GM13976 (cell line): ENCODE data around the gene GAMT.

Source experiments
- DNase-seq: peaks from one replicate; pipeline ENCODE4 v3.0.0; 2012; ENCODE audit warnings: low spot score
- in situ Hi-C: fragments of 300-500 bp; cut with MboI; formaldehyde crosslinking; loops from one replicate; pipeline ENCODE4 v1.12.0; 2022; ENCODE audit warnings: low sequenced_read_pairs, mixed read lengths, inconsistent platforms; ENCODE audit not compliant: unreplicated experiment
- TF ChIP-seq, protein P1 (sequence below): IDR thresholded peaks from 2 replicates; pipeline ENCODE4 v1.5.1; 2012; ENCODE audit warnings: borderline replicate concordance, mild to moderate bottlenecking; ENCODE audit not compliant: insufficient read depth; ENCODE audit errors: extremely low read depth, missing control alignments, control extremely low read depth

GAMT gene

DNA sequence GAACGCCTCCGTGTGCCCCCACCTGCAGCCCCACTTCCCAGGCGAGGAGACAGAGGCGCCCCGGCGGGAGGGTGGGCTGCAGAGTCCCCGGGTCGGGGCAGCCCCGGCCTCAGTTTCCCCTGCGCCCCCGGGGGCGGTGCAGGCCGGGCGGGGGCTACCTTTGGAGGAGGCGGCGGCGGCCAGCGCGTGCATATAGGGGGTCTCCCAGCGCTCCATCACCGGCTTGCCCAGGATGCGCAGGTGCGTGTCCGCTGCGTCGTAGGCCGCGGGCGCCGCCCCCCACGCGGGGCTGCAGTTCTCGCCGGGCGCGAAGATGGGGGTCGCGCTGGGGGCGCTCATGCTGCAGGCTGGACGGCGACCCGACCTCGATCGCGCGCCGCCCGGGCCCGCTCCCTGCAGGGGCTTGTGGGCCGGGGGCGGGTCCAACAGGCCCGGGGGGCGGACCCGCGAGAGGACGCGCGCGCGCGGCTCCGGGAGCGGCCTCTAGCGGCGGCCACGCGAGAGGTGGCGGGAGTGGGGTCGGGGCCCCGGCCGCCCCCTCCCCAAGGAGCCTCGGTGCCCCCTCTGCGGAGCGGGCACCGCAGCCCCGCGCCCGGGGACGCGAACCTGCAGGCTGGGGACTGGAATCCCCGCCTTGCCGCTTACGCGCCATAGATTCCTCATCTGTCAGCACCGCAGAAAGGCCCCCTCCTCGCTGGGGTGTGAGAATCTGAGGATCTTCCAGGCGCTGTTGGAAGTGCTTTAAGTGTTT, at the start of gene GAMT:
Gene GAMT, minus strand, starts transcription at position 405 of the 751 bp plus-strand sequence. Its CDS starts 66 bp downstream, at position 339.
- DNase-seq: peak; percentile 91
- TF ChIP-seq, protein P1, sequence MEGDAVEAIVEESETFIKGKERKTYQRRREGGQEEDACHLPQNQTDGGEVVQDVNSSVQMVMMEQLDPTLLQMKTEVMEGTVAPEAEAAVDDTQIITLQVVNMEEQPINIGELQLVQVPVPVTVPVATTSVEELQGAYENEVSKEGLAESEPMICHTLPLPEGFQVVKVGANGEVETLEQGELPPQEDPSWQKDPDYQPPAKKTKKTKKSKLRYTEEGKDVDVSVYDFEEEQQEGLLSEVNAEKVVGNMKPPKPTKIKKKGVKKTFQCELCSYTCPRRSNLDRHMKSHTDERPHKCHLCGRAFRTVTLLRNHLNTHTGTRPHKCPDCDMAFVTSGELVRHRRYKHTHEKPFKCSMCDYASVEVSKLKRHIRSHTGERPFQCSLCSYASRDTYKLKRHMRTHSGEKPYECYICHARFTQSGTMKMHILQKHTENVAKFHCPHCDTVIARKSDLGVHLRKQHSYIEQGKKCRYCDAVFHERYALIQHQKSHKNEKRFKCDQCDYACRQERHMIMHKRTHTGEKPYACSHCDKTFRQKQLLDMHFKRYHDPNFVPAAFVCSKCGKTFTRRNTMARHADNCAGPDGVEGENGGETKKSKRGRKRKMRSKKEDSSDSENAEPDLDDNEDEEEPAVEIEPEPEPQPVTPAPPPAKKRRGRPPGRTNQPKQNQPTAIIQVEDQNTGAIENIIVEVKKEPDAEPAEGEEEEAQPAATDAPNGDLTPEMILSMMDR: peak; percentile 69
- in situ Hi-C loops: no loop called here

DNA sequence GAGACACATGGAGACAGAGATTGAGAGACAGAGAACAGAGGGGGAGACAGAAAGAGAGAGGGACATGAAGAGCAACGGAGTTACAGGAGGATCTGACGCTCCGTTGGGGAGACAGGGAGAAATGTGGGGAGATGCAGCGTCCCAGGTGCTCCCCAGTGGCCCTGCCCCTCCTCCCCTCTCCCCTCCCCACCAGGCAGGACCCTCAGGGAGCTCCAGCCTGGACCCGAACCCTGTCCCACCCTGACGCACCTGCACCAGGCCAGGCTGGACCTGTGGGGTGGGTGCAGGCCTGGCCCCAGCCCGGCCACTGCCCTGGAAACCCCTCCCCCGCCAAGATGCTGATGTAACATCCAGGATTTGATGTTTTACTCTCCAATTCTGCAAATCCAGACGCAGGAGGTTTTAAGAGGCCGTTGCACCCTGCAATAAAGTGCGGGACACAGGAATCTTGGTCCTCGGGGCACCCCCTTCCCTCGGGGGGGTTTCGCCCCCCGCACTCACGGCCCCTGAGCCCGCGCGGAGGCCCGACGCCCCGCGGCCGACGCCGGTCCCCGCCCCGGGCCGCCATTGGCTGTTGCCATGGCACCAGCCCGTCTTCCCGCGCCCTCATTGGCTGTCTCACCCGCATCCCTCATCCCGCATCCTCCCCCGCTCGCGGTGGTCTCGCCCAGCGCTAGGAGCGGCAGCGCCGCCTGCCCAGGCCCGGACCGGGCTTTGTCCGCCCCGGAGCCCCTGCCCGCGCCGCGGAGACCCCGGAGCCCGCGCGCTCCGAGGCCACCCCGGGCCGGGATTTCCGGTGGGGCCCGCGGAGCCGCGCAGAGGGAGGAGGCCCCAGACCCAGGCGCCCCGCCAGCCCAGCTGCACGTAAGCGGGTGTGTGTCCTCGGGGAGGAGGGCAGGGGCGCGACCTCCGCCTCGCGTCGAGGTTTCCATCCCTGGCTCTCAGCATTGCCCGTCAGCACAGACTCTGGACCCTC, 48.4 kb upstream of the GAMT start, which contains the start of gene APC2:
Gene APC2, plus strand, starts transcription at position 655 of the 976 bp plus-strand sequence. CDS start 2,881 bp downstream, outside the sequence.
- TF ChIP-seq, protein P1: no peak
- in situ Hi-C loops: no loop called here
- DNase-seq: no peak

DNA sequence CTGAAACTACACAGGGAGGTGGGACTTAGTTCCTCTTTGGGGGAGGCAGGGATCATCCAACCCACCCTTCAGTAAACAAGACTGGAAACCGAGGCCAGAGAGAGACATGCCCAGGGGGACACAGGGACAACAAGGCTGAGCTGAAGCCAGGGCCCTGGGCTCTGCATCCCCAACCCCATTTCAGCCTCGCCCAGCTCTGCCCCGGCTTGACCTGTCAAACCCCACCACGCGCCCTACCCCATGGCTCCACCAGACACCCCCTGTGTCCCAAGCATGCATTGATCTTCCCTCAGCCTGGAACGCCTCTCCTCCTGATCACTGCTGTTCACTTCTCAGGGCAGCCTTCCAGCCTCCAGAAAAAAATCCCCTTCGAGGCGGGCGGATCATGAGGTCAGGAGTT, 46.6 kb upstream of the GAMT start:
- TF ChIP-seq, protein P1: no peak
- in situ Hi-C loops: no loop called here
- no peak for DNase-seq

DNA sequence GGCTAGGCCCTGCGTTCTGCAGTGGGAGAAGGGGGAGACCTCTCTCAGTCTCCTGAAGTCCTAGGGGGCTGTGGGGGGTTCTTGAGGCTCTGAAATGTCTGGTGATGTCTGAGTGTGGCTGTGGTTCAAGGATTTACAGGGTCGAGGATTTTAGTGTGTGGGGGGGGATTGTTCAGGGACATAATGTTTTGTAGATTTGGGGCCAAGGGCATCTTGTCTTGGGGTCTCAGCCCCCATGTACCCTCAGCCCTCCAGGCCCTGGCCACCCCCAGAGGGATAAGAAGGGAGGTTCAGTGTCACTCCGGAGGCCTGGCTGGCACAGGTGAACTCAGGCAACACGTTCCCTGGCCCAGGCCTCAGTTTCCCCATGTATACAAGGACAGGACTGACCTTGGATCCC, 46.2 kb upstream of the GAMT start:
- in situ Hi-C loops: no loop called here
- TF ChIP-seq, protein P1: no peak
- DNase-seq: no peak

DNA sequence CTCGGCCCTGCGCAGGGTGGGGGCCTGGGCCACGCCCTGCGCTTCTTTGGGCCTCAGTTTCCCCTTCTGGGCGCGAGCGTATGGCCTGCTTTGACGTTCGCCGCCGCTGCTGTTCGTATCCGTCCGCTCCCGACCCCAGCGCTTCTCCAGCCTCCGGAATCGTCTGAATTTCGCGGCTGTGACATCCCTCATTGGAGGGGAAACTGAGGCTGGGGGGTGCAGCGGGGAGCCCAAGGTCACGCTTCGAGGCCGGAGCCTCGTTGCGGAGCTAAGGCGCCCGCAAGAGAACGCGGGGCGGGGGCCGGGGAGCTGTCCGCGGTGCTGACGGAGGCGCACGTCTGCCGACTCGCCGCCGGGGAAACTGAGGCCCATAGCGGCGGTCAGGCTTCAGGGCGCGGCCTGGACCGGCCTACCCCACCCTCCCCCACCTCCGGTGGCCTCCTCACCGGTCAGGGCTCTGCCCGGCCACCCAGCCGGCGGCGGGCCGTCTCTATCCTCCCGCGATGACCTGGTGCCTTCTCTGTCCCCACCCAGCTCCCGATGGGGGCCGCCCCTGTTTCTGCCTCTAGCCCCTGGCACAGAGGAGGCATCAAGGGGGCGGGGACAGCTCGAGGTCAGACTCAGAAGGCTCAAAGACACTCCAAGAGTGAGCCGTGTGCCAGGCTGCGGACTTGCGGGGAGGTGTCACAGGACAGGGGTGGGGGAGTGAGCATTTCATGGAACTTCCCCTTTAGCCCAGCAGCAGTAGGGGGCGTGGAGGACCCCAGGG, 45.6 kb upstream of the GAMT start:
- no peak for DNase-seq
- in situ Hi-C loops: no loop called here
- TF ChIP-seq, protein P1: no peak
